SIG-M5 treated with dmso at 0.1 percent for 504 hours (cell line): ENCODE measurements around the gene CAMTA1.

Experiments used
- DNase-seq: peaks from one replicate; lab custom pipeline; 2025; ENCODE audit not compliant: unreplicated experiment; lab: John Stamatoyannopoulos, UW

CAMTA1 gene

GRCh38 chr1:7610106-7610731 is 825.0 kb downstream of the CAMTA1 start:
- no peak for DNase-seq

- no peak for DNase-seq
These were observed 825.7 kb downstream of the CAMTA1 start for GRCh38 chr1:7610936-7611335.

- DNase-seq, result no peak
These were observed 826.3 kb downstream of the CAMTA1 start for GRCh38 chr1:7611421-7612010.

GRCh38 chr1:7613106-7613850 is 828.0 kb downstream of the CAMTA1 start:
- no peak for DNase-seq

- DNase-seq, result no peak
These were observed 828.6 kb downstream of the CAMTA1 start for GRCh38 chr1:7613851-7614205.

- no peak for DNase-seq
These were observed 829.4 kb downstream of the CAMTA1 start for GRCh38 chr1:7614576-7615074.

- no peak for DNase-seq
These were observed 829.9 kb downstream of the CAMTA1 start for GRCh38 chr1:7615138-7615537.

GRCh38 chr1:7616076-7616832 is 831.0 kb downstream of the CAMTA1 start:
- DNase-seq, result peak; percentile 9

- no peak for DNase-seq
These were observed 831.7 kb downstream of the CAMTA1 start for GRCh38 chr1:7616953-7617352.

- DNase-seq, result no peak
These were observed 832.6 kb downstream of the CAMTA1 start for GRCh38 chr1:7617826-7618225.

- no peak for DNase-seq
These were observed 834.9 kb downstream of the CAMTA1 start for GRCh38 chr1:7620196-7620595.

- no peak for DNase-seq
These were observed 836.3 kb downstream of the CAMTA1 start for GRCh38 chr1:7621334-7622219.

- no peak for DNase-seq
These were observed 838.6 kb downstream of the CAMTA1 start for GRCh38 chr1:7623842-7624241.

- no peak for DNase-seq
These were observed 839.6 kb downstream of the CAMTA1 start for GRCh38 chr1:7624791-7625355.

GRCh38 chr1:7625401-7625800 is 840.1 kb downstream of the CAMTA1 start:
- no peak for DNase-seq

- DNase-seq, result no peak
These were observed 843.0 kb downstream of the CAMTA1 start for GRCh38 chr1:7628273-7628672.

- DNase-seq, result no peak
These were observed 843.8 kb downstream of the CAMTA1 start for GRCh38 chr1:7629011-7629410.

GRCh38 chr1:7629465-7630195 is 844.4 kb downstream of the CAMTA1 start:
- DNase-seq, result no peak

GRCh38 chr1:7630378-7630777 is 845.1 kb downstream of the CAMTA1 start:
- DNase-seq, result no peak

GRCh38 chr1:7632176-7632575 is 846.9 kb downstream of the CAMTA1 start:
- DNase-seq, result no peak
